Measurements from ENCODE around the gene CCNE1. TPM values are rescaled to one million over a fixed set of nuclear protein-coding genes. Genes with fewer than 3 reads are reported as not detected.

Gene CCNE1
- total and polyA plus RNA-seq, 10 of the 15 experiments (the other 5 are each of a cell fraction or from before 2014, with no cell fraction given): 6.3 to 44.2 (median 35.8) TPM

DNA sequence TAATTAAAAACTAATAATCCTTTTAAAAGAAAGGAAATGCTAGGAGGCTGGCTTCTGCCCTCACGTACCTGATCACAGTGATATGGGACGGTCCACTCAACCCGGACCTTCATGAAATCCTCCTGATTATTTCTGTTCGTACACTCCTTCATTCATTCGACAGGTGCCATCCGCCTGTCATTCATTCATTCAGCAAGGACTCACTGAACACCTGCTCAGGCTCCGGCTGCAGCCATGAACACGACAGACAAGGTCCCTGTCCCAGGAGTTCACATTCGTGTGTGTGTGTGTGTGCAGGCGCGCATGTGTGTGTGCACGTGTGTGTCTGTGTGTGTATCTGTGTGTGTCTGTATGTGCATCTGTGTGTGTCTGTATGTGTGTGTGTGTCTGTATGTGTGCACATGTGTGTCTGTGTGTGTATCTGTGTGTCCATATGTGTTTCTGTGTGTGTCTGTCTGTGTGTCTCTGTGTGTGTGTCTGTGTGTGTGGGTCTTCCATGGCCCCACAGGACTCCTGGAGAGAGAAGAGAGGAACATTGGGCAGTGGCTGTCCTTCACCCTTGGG lies 28.1 kb upstream of the CCNE1 start (continued):
- TF ChIP-seq, protein P1, sequence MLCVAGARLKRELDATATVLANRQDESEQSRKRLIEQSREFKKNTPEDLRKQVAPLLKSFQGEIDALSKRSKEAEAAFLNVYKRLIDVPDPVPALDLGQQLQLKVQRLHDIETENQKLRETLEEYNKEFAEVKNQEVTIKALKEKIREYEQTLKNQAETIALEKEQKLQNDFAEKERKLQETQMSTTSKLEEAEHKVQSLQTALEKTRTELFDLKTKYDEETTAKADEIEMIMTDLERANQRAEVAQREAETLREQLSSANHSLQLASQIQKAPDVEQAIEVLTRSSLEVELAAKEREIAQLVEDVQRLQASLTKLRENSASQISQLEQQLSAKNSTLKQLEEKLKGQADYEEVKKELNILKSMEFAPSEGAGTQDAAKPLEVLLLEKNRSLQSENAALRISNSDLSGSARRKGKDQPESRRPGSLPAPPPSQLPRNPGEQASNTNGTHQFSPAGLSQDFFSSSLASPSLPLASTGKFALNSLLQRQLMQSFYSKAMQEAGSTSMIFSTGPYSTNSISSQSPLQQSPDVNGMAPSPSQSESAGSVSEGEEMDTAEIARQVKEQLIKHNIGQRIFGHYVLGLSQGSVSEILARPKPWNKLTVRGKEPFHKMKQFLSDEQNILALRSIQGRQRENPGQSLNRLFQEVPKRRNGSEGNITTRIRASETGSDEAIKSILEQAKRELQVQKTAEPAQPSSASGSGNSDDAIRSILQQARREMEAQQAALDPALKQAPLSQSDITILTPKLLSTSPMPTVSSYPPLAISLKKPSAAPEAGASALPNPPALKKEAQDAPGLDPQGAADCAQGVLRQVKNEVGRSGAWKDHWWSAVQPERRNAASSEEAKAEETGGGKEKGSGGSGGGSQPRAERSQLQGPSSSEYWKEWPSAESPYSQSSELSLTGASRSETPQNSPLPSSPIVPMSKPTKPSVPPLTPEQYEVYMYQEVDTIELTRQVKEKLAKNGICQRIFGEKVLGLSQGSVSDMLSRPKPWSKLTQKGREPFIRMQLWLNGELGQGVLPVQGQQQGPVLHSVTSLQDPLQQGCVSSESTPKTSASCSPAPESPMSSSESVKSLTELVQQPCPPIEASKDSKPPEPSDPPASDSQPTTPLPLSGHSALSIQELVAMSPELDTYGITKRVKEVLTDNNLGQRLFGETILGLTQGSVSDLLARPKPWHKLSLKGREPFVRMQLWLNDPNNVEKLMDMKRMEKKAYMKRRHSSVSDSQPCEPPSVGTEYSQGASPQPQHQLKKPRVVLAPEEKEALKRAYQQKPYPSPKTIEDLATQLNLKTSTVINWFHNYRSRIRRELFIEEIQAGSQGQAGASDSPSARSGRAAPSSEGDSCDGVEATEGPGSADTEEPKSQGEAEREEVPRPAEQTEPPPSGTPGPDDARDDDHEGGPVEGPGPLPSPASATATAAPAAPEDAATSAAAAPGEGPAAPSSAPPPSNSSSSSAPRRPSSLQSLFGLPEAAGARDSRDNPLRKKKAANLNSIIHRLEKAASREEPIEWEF (IDR thresholded peaks at IDR 0.05; ENCODE audit: insufficient replicate concordance, low read depth, low read length): no peak
- TF ChIP-seq, protein P2, sequence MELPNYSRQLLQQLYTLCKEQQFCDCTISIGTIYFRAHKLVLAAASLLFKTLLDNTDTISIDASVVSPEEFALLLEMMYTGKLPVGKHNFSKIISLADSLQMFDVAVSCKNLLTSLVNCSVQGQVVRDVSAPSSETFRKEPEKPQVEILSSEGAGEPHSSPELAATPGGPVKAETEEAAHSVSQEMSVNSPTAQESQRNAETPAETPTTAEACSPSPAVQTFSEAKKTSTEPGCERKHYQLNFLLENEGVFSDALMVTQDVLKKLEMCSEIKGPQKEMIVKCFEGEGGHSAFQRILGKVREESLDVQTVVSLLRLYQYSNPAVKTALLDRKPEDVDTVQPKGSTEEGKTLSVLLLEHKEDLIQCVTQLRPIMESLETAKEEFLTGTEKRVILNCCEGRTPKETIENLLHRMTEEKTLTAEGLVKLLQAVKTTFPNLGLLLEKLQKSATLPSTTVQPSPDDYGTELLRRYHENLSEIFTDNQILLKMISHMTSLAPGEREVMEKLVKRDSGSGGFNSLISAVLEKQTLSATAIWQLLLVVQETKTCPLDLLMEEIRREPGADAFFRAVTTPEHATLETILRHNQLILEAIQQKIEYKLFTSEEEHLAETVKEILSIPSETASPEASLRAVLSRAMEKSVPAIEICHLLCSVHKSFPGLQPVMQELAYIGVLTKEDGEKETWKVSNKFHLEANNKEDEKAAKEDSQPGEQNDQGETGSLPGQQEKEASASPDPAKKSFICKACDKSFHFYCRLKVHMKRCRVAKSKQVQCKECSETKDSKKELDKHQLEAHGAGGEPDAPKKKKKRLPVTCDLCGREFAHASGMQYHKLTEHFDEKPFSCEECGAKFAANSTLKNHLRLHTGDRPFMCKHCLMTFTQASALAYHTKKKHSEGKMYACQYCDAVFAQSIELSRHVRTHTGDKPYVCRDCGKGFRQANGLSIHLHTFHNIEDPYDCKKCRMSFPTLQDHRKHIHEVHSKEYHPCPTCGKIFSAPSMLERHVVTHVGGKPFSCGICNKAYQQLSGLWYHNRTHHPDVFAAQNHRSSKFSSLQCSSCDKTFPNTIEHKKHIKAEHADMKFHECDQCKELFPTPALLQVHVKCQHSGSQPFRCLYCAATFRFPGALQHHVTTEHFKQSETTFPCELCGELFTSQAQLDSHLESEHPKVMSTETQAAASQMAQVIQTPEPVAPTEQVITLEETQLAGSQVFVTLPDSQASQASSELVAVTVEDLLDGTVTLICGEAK (IDR thresholded peaks at IDR 0.05; ENCODE audit: borderline replicate concordance): no peak
- TF ChIP-seq SKIL (IDR thresholded peaks at IDR 0.05; ENCODE audit: low read depth, poor library complexity, severe bottlenecking) (no peak), RELB (IDR thresholded peaks at IDR 0.05; ENCODE audit: low read depth) (no peak)
